Suprapubic skin (tissue), 3 donors: ENCODE results near the gene SLC28A1.

Source experiments
- CTCF ChIP-seq, 2 donors: fragments of 200-600 bp in 1 of 2; fragments of 450-650 bp in 1 of 2; sonication (generic) in 1 of 2; IDR thresholded peaks; one replicate each; pipeline ENCODE4 v1.5.1; 2016 to 2019; ENCODE audit warnings: antibody characterized with exemption in 2 of 2, mild to moderate bottlenecking in 1 of 2, moderate library complexity in 1 of 2
- POLR2AphosphoS5 ChIP-seq, 3 donors: sonication (generic); formaldehyde crosslinking; IDR thresholded peaks; one replicate each; pipeline ENCODE4 v1.6.1; 2017; ENCODE audit warnings: antibody characterized with exemption in 3 of 3

DNA sequence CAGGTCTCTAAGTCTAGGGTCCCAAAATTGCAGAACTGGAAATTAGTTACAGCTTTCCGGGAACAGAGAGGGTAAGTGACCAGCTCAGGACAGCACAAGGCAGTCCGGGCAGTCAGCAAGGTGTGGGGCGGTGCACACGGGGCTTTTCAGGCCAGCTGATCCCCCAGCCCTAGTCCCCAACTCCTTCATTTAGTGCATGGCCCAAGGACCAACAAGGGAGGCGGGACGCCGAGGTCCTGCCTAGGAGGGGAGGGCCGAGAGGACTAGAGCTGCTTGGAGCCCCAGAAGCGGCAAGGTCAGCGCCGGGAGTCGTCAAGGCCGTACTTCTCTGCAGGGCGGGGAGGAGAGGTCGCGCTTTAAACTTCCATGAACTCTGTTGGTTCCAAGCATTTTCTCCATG, 95.2 kb downstream of the SLC28A1 start:
- TF ChIP-seq POLR2AphosphoS5 (IDR thresholded peaks at IDR 0.05): no peak
- no peak for TF ChIP-seq CTCF (IDR thresholded peaks at IDR 0.05)
